Activated effector memory CD4-positive, alpha-beta T cell treated with anti-CD3 and anti-CD28 coated beads, Interleukin-2, amount 50 U/mL, for 16 hours (primary cell): ENCODE results near the gene TTLL5.
A peak's percentile ranks its signal among the peaks of the same experiment; 100 is the strongest.

Source experiments
- DNase-seq: peaks from one replicate; pipeline ENCODE4 v3.0.0-alpha.2; 2020

TTLL5 gene

DNA sequence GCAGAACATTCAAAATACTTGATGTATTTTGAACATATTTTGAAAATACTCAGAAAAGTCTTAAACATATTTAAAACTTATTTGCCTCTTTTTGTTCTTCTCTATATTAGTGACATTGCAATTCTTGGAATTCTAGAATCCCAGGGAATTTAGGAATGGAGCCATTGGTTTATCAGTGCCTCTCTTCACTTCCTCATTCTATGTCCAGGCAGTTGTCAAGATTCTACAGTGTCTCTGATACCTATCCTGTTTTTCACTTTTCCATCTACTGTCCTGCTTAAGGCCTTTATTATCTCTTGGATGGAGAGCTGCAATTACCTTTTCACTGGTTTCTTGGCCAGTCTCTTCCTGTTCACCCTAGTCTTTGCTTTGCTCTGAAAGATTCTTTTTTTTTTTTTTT is 144.6 kb downstream of the TTLL5 start:
- DNase-seq = no peak

DNA sequence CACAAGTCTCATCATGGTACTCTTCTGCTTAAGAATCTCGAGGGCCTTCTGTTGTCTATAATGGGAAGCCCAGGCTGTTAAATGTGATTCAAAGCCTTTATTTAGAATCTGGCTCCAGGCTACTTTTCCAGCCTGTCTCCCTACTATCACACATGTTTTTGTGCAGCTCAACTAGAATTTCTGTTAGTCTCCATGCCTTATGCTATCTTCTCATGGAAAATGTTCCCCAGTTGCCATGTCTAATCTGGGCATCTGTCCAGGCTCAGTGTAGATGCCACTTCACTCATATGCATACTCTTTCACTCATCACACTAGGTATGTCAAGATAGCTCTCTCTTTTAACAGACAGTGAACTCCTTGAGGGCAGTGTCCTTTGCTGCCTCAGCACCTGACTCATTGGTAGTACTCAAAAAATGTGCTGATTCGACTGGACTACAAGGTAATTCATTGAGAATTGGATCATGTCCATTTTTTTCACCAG is 145.3 kb downstream of the TTLL5 start:
- DNase-seq = no peak

GRCh38 chr14:75807667-75808360 is 146.8 kb downstream of the TTLL5 start:
- no peak for DNase-seq

GRCh38 chr14:75811136-75811829 is 150.2 kb downstream of the TTLL5 start:
- no peak for DNase-seq

GRCh38 chr14:75811872-75812499 is 150.9 kb downstream of the TTLL5 start:
- DNase-seq = no peak

DNA sequence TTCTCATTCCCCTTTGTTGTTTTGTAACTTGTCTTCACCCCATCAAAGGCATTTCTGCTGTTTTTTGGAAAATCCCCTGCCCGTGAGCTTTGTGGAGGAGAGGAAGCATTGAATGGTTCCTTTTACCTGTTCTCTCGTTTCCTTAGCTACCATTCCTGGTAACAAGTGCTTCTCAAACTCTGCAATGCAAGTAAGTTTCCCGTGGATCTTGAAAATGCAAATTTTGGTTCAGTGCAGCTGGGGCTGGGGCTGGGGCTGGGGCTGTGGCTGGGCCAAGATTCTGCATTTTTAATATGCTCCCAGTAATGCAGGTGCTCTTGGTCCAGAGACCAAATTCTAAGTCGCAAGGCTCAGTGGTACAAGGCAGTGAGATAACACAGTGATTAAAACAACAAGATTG is 151.6 kb downstream of the TTLL5 start:
- DNase-seq = no peak

DNA sequence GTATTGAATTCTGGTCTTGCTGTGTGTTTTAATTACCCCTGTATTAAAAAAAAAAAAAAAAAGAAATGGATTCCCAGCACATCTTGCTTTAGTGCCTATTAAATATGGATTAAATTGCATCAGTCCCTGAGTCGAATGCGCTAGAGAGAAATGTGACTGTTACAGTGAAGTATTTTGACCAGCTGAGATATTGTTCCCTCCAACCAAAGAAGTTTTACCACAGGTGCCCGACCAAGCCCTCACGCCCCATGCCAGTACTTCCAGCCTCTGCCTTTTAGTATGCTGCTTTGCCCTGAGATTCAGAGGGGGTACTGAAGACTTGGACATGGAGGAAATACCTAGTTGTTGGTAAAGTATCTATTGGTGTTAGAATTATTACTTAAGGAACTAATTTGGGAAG is 159.7 kb downstream of the TTLL5 start:
- no peak for DNase-seq

DNA sequence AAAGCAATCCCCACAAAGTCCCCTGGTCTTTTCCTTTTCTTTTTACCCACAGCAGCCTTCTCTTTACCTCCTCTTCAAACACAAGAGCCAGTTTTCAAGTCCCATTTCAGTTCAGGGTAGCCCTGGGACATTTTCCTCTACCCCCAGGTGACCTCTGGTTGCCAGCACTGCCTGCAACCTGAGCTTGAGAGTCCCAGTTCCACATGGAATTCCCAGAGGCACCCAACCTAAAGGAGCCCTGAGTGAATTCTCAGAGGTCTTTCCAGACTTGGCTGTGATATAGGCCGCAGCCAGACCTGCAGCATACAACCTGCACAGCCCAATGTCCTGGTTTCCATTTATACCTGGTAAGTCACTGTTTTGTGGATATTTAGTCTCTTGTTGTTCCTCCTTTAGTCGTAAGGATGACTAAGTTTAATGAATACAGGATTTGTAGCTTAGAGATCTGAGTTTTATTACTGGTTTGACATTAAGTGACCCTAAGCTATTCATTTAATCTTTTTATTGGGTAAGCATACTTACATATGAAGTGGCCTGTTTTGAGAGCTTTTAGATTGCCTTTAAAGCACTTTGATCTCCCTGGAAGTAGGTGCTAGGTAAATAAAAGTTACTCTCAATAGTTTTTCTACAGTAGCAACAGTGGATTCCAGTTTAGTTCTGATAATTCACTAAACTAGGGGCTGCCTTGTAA is 160.9 kb downstream of the TTLL5 start:
- DNase-seq = no peak

DNA sequence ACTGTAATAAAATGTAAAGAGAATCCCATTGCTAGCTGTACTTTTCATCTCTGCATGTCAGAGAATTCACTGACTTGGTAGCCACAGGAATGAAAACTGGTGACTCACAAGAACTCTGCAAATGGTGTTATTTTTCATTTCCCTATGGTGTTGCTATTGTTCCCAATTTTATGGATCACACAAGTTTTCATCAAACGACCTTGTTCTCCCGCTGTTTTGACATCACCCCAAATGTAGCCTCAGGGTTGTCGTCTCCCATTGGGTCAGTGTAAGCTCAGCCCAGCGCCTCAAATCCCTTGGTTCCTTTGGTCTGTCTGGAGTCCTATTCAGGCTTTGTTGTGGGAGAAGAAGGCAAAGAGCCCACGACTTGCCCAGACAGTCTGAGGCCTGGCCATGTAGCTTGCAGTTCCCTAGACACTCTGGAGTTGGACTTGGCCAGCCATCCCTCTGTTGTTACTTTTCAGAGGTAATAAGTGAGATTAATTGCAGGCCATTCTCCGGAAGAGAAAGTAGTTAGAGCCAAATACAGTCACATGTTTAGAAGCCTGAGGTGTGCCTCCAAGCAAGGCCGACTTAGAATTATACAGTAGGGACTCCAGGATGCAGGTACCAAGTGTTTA is 161.6 kb downstream of the TTLL5 start:
- DNase-seq = no peak

- no peak for DNase-seq
These were observed 162.3 kb downstream of the TTLL5 start for GRCh38 chr14:75823334-75823733.

- DNase-seq = no peak
These were observed 163.3 kb downstream of the TTLL5 start for GRCh38 chr14:75824318-75824717.

- no peak for DNase-seq
These were observed 164.1 kb downstream of the TTLL5 start for GRCh38 chr14:75825147-75825592.

- DNase-seq = no peak
These were observed 165.6 kb downstream of the TTLL5 start for GRCh38 chr14:75826599-75826998.

GRCh38 chr14:75827331-75827730 is 166.3 kb downstream of the TTLL5 start:
- DNase-seq = no peak

GRCh38 chr14:75829316-75829715 is 168.3 kb downstream of the TTLL5 start:
- no peak for DNase-seq

GRCh38 chr14:75831455-75831854 is 170.4 kb downstream of the TTLL5 start:
- peak; percentile 68 for DNase-seq

DNA sequence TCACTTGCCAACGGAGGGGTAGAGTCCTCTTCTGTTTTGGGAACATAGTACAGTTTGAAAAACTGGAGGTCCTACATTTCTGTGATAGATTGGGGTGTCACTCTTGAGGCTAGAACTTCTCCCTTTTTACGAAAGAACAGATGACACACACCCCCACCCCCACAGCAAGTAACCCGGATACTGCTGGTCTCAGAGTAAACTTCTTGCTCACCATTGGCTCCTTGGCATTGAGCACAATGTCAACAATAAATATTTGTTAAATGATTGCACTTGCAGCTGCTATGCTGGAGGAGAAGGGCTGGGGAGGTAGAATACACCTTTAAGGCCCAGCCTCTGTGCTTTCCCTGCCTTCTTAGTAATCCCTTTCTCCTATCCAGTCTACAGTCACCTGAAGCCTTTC is 170.9 kb downstream of the TTLL5 start:
- no peak for DNase-seq

GRCh38 chr14:75832621-75833297 is 171.7 kb downstream of the TTLL5 start:
- DNase-seq = no peak

- DNase-seq = no peak
These were observed 172.4 kb downstream of the TTLL5 start for GRCh38 chr14:75833326-75834020.

DNA sequence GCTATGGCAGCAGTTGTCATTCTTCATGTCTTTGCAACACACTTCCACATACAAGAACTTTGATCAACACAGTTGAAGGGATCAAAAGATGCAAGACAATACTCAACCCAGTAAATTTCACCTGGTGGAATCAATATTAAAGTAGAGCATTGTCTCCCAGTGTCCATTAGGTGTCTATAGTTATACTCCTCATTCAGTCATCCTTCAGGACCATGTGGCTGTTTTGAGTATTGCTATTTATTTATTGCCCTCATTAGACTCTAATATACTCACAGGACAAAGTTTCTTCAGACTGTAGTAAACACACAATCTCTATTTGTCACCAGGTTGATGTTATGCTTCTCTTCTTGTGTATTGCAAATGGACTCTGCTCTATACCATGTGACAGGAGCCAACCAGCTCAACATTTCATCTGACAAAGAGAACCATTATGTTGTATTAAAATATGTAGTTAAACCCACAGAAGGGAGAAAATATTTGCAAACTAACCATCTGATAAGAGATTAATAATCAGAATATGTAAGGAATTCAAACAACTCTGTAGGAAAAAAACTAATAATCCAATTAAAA is 174.2 kb downstream of the TTLL5 start:
- DNase-seq = no peak

DNA sequence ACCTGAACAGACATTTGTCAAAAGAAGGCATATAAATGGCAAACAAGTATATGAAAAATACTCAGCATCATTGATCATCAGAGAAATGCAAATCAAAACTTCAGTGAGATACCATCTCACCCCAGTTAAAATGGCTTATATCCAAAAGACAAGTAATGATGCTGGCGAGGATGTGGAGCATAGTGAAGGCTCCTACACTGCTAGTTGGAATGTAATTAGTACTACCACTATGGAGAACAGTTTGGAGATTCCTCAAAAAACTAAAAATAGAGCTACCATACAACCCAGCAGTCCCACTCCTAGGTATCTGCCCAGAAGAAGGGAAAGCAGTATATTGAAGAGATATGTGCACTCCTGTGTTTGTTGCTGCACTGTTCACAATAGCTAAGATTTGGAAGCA is 174.7 kb downstream of the TTLL5 start:
- DNase-seq = no peak
